HEK293 (cell line): ENCODE data around the gene CDC42BPA.

Experiments
- CTCF ChIA-PET: fragments of 350-600 bp; formaldehyde crosslinking; extraction: SDS; loops from one replicate; lab custom pipeline; 2021; ENCODE audit warnings: antibody characterized with exemption; lab: Yijun Ruan, JAX
- POLR2A ChIA-PET: fragments of 300-600 bp; formaldehyde crosslinking; extraction: SDS; loops from one replicate; lab custom pipeline; 2020; ENCODE audit warnings: antibody characterized with exemption, inconsistent platforms; lab: Yijun Ruan, JAX
- H3K27ac ChIP-seq: fragments of 200-500 bp; sonication (Bioruptor generic); 2 replicates; pipeline ENCODE4 v1.5.1; 2014; ENCODE audit warnings: low read depth, low read length, control low read depth, inconsistent platforms; ENCODE audit errors: extremely low read depth
- H3K36me3 ChIP-seq, 2 experiments: fragments of 200-500 bp in 1 of 2; sonication (Bioruptor generic) in 1 of 2; 1 replicate in 1 of 2; 2 replicates in 1 of 2; pipeline ENCODE4 v1.5.1; 2014 to 2017; ENCODE audit warnings: inconsistent platforms in 2 of 2, low read length in 2 of 2; ENCODE audit not compliant: control insufficient read depth in 2 of 2, insufficient read depth in 1 of 2
- H3K4me1 ChIP-seq: fragments of 200-500 bp; sonication (Bioruptor generic); 2 replicates; pipeline ENCODE4 v1.5.1; 2014; ENCODE audit warnings: mild to moderate bottlenecking, low read length, inconsistent platforms; ENCODE audit not compliant: control insufficient read depth, insufficient read depth
- H3K4me3 ChIP-seq: 2 replicates; pipeline ENCODE4 v1.5.1; 2011; ENCODE audit warnings: low read depth, mild to moderate bottlenecking, control low read depth, low read length, moderate library complexity
- H3K9me3 ChIP-seq: fragments of 200-500 bp; sonication (Bioruptor generic); 2 replicates; pipeline ENCODE4 v1.5.1; 2014; ENCODE audit warnings: low read depth, low read length, inconsistent platforms; ENCODE audit not compliant: control insufficient read depth, insufficient read depth
- ATF2 ChIP-seq: fragments of 450-650 bp; formaldehyde crosslinking; IDR thresholded peaks from 2 replicates; pipeline ENCODE4 v1.5.1; 2016; ENCODE audit warnings: missing biosample characterization, missing genetic modification characterization, low read depth
- EGR2 ChIP-seq: fragments of 450-650 bp; formaldehyde crosslinking; IDR thresholded peaks from 2 replicates; pipeline ENCODE4 v1.5.1; 2016; ENCODE audit warnings: low read depth, missing biosample characterization, missing genetic modification characterization
- FEZF1 ChIP-seq: fragments of 450-650 bp; formaldehyde crosslinking; IDR thresholded peaks from 2 replicates; pipeline ENCODE4 v1.5.1; 2016; ENCODE audit warnings: missing biosample characterization, missing genetic modification characterization
- KLF1 ChIP-seq: fragments of 450-650 bp; formaldehyde crosslinking; IDR thresholded peaks from 2 replicates; pipeline ENCODE4 v1.5.1; 2016; ENCODE audit warnings: missing biosample characterization, missing genetic modification characterization
- PRDM10 ChIP-seq: fragments of 450-650 bp; formaldehyde crosslinking; IDR thresholded peaks from 2 replicates; pipeline ENCODE4 v1.5.1; 2016; ENCODE audit warnings: missing biosample characterization, missing genetic modification characterization
- ZFHX2 ChIP-seq: fragments of 450-650 bp; formaldehyde crosslinking; conservative IDR thresholded peaks from 2 replicates; pipeline ENCODE4 v1.5.1; 2016; ENCODE audit warnings: missing biosample characterization, missing genetic modification characterization
- ZNF112 ChIP-seq: fragments of 450-650 bp; formaldehyde crosslinking; IDR thresholded peaks from 2 replicates; pipeline ENCODE4 v1.5.0; 2017; ENCODE audit warnings: missing biosample characterization, missing genetic modification characterization
- ZNF174 ChIP-seq: fragments of 450-650 bp; formaldehyde crosslinking; IDR thresholded peaks from 2 replicates; pipeline ENCODE4 v1.5.0; 2017; ENCODE audit warnings: missing biosample characterization, mild to moderate bottlenecking, missing genetic modification characterization
- ZNF423 ChIP-seq: fragments of 450-650 bp; formaldehyde crosslinking; IDR thresholded peaks from 2 replicates; pipeline ENCODE4 v1.5.1; 2016; ENCODE audit warnings: missing biosample characterization, missing genetic modification characterization
- ZNF529 ChIP-seq: fragments of 450-650 bp; formaldehyde crosslinking; IDR thresholded peaks from 2 replicates; pipeline ENCODE4 v1.5.1; 2017; ENCODE audit warnings: missing genetic modification characterization, missing biosample characterization; ENCODE audit not compliant: insufficient replicate concordance
- ZNF571 ChIP-seq: fragments of 450-650 bp; formaldehyde crosslinking; IDR thresholded peaks from 2 replicates; pipeline ENCODE4 v1.5.0; 2017; ENCODE audit warnings: missing biosample characterization, missing genetic modification characterization
- ZNF610 ChIP-seq: fragments of 450-650 bp; formaldehyde crosslinking; IDR thresholded peaks from 2 replicates; pipeline ENCODE4 v1.5.1; 2016; ENCODE audit warnings: missing biosample characterization, missing genetic modification characterization, borderline replicate concordance
- ZNF660 ChIP-seq: fragments of 450-650 bp; IDR thresholded peaks from 2 replicates; pipeline ENCODE4 v1.5.1; 2018; ENCODE audit warnings: missing biosample characterization, mild to moderate bottlenecking, missing genetic modification characterization
- ZNF677 ChIP-seq: fragments of 450-650 bp; IDR thresholded peaks from 2 replicates; pipeline ENCODE4 v1.5.0; 2018; ENCODE audit warnings: missing biosample characterization, mild to moderate bottlenecking, missing genetic modification characterization, moderate library complexity
- ZNF692 ChIP-seq: fragments of 450-650 bp; formaldehyde crosslinking; IDR thresholded peaks from 2 replicates; pipeline ENCODE4 v1.5.1; 2016; ENCODE audit warnings: missing biosample characterization, missing genetic modification characterization
- ZNF791 ChIP-seq: fragments of 450-650 bp; formaldehyde crosslinking; IDR thresholded peaks from 2 replicates; pipeline ENCODE4 v1.5.1; 2016; ENCODE audit warnings: missing biosample characterization, missing genetic modification characterization

Gene CDC42BPA

GRCh38 chr1:226986496-226987178, 331.7 kb downstream of the CDC42BPA start:
- Histone ChIP-seq H3K4me3 (no peak overlapping the region), H3K27ac (no peak overlapping the region), H3K9me3 (no peaks in the 10 kb centered on the region), H3K36me3 (peaks cover 0 to 51% of the 10 kb centered on the region in 2 experiments; a peak in 1 of 3 replicates), H3K4me1 (no peaks in the 10 kb centered on the region)
- no peak for TF ChIP-seq ZNF791 (tag by site-specific recombination)
- no peak for TF ChIP-seq ZNF423
- TF ChIP-seq ZNF174 = no peak
- peak; percentile 55; the same call in 1 of the 2 replicates for TF ChIP-seq FEZF1 (tag by site-specific recombination)
- TF ChIP-seq ZNF112 = no peak
- ChIA-PET CTCF (no interaction called here), POLR2A (no interaction called here)

- POLR2A ChIA-PET = no interaction called here
- Histone ChIP-seq H3K27ac (no peak overlapping the region), H3K36me3 (peaks cover 0 to 51% of the 10 kb centered on the region in 2 experiments; a peak in 1 of 3 replicates), H3K9me3 (no peaks in the 10 kb centered on the region), H3K4me1 (no peaks in the 10 kb centered on the region), H3K4me3 (no peak overlapping the region)
- CTCF ChIA-PET = no interaction called here
- no peak for TF ChIP-seq ZNF610 (tag by site-specific recombination)
- TF ChIP-seq ZNF677 (tag by site-specific recombination) = no peak
- peak; percentile 73 for TF ChIP-seq ZFHX2 (tag by site-specific recombination)
- TF ChIP-seq ZNF571 = no peak
- TF ChIP-seq ZNF529 (tag by site-specific recombination) = no peak
- TF ChIP-seq KLF1 (tag by site-specific recombination) = peak; percentile 71
- peak; percentile 52 for TF ChIP-seq PRDM10 (tag by site-specific recombination)
- 0 out of 2 replicates have a peak, but pooled peaks have one; percentile 10 for TF ChIP-seq ATF2
- peak; percentile 50; the same call in 1 of the 2 replicates for TF ChIP-seq EGR2 (tag by site-specific recombination)
- TF ChIP-seq, all 188 proteins: peak for 5
These were observed 332.3 kb downstream of the CDC42BPA start for GRCh38 chr1:226985839-226986463.

GRCh38 chr1:226985239-226985838, 333.0 kb downstream of the CDC42BPA start:
- CTCF ChIA-PET = no interaction called here
- no peak overlapping the region for H3K4me3 ChIP-seq
- peaks cover 0 to 51% of the 10 kb centered on the region in 2 experiments; a peak in 1 of 3 replicates for H3K36me3 ChIP-seq
- TF ChIP-seq ZNF660 (tag by site-specific recombination) (no peak), ZNF692 (peak; percentile 49; the same call in 1 of the 2 replicates)
- no peaks in the 10 kb centered on the region for H3K9me3 ChIP-seq
- H3K27ac ChIP-seq = no peak overlapping the region
- H3K4me1 ChIP-seq = no peaks in the 10 kb centered on the region
- POLR2A ChIA-PET = no interaction called here
